B cell (primary cell): ENCODE data around the gene FHIT. TPM values are rescaled to one million over a fixed set of nuclear protein-coding genes. Genes with fewer than 3 reads are reported as not detected.

Experiments
- ATAC-seq: fragments of 200-7000 bp; cut with Tn5 transposase; one replicate; pipeline ENCODE4 v1.10.0; 2021; ENCODE audit warnings: low read depth, mild to moderate bottlenecking, moderate number of reproducible peaks, moderate library complexity
- CTCF ChIA-PET: fragments of 350-600 bp; sonication (Branson Sonifier 250); formaldehyde crosslinking; loops from one replicate; lab custom pipeline; 2021; ENCODE audit warnings: antibody characterized with exemption, inconsistent platforms; lab: Charles Lee
- POLR2A ChIA-PET: fragments of 350-600 bp; sonication (Branson Sonifier 250); formaldehyde crosslinking; loops from one replicate; lab custom pipeline; 2021; ENCODE audit warnings: antibody characterized with exemption; lab: Charles Lee
- DNase-seq: peaks from one replicate; pipeline ENCODE4 v3.0.0; 2013
- H2AFZ ChIP-seq: 2 replicates; pipeline ENCODE4 v1.6.1; 2012; ENCODE audit warnings: mild to moderate bottlenecking, low read depth, low read length; ENCODE audit not compliant: insufficient read depth, poor library complexity, severe bottlenecking
- H3K27ac ChIP-seq, 2 donors: 1 replicate in 1 of 2; 2 replicates in 1 of 2; pipeline ENCODE4 v1.5.1; 2012 to 2013; ENCODE audit warnings: low read length in 2 of 2, mild to moderate bottlenecking in 2 of 2, moderate library complexity in 1 of 2
- H3K27me3 ChIP-seq, 4 experiments: fragments of 200-600 bp in 1 of 4; sonication (generic) in 1 of 4; replicated peaks in 1 of 4; 1 replicate in 2 of 4; 2 replicates in 2 of 4; pipeline versions ENCODE4 v1.6.1 to v1.7.0; 2013 to 2016; ENCODE audit warnings: low read length in 3 of 4, mild to moderate bottlenecking in 2 of 4, mixed read lengths in 1 of 4, moderate library complexity in 1 of 4; ENCODE audit not compliant: insufficient read depth in 4 of 4, control insufficient read depth in 3 of 4; ENCODE audit errors: control extremely low read depth in 1 of 4
- H3K36me3 ChIP-seq, 2 experiments: replicated peaks in 1 of 2; 1 replicate in 1 of 2; 2 replicates in 1 of 2; pipeline versions ENCODE4 v1.6.1 to v1.7.1; 2013; ENCODE audit warnings: low read length in 1 of 2; ENCODE audit not compliant: insufficient read depth in 2 of 2, control insufficient read depth in 1 of 2; ENCODE audit errors: control extremely low read depth in 1 of 2, extremely low read depth in 1 of 2
- H3K4me1 ChIP-seq, 2 donors: fragments of 200-600 bp in 1 of 2; sonication (generic) in 1 of 2; 1 replicate in 1 of 2; 2 replicates in 1 of 2; pipeline versions ENCODE4 v1.5.1 to v1.6.1; 2013 to 2017; ENCODE audit warnings: low read length in 2 of 2; ENCODE audit not compliant: control insufficient read depth in 2 of 2, insufficient read depth in 2 of 2
- H3K4me2 ChIP-seq: replicated peaks from 2 replicates; pipeline ENCODE3; 2012; ENCODE audit warnings: mild to moderate bottlenecking, low read depth, low read length; ENCODE audit not compliant: poor library complexity, severe bottlenecking
- H3K4me3 ChIP-seq, 5 experiments: fragments of 200-600 bp in 1 of 5; sonication (generic) in 1 of 5; 1 replicate in 3 of 5; 2 replicates in 2 of 5; pipeline versions ENCODE4 v1.5.1 to v1.7.0; 2011 to 2016; ENCODE audit warnings: low read length in 4 of 5, mild to moderate bottlenecking in 4 of 5, low read depth in 2 of 5, control low read depth in 1 of 5, moderate library complexity in 1 of 5; ENCODE audit not compliant: insufficient read depth in 1 of 5; ENCODE audit errors: control extremely low read depth in 1 of 5, extremely low read depth in 1 of 5
- H3K79me2 ChIP-seq: fragments of 200-600 bp; sonication (generic); one replicate; pipeline ENCODE4 v1.6.0; 2016; ENCODE audit warnings: low read length; ENCODE audit not compliant: control insufficient read depth, insufficient read depth
- H3K9ac ChIP-seq: fragments of 200-600 bp; sonication (generic); 2 replicates; pipeline ENCODE4 v1.6.1; 2017; ENCODE audit warnings: mild to moderate bottlenecking, low read length, moderate library complexity
- H3K9me3 ChIP-seq, 3 donors: one replicate each; pipeline versions ENCODE4 v1.6.1 to v1.7.1; 2013; ENCODE audit warnings: low read length in 2 of 3; ENCODE audit not compliant: control insufficient read depth in 2 of 3, insufficient read depth in 1 of 3; ENCODE audit errors: control extremely low read depth in 1 of 3
- H4K20me1 ChIP-seq: 2 replicates; pipeline ENCODE4 v1.6.0; 2012; ENCODE audit warnings: mild to moderate bottlenecking, low read length; ENCODE audit not compliant: insufficient read depth, control insufficient read depth, poor library complexity, severe bottlenecking
- H3K27ac Mint-ChIP-seq: one replicate; pipeline ENCODE4 v1.8.0; 2021; ENCODE audit warnings: mixed read lengths
- H3K27me3 Mint-ChIP-seq: one replicate; pipeline ENCODE4 v1.8.0; 2021; ENCODE audit warnings: mixed read lengths
- H3K4me1 Mint-ChIP-seq: one replicate; pipeline ENCODE4 v1.8.0; 2021; ENCODE audit warnings: mixed read lengths
- H3K4me3 Mint-ChIP-seq: one replicate; pipeline ENCODE4 v1.8.0; 2021; ENCODE audit warnings: mixed read lengths
- H3K9me3 Mint-ChIP-seq: one replicate; pipeline ENCODE4 v1.8.0; 2022; ENCODE audit warnings: mixed read lengths; ENCODE audit not compliant: insufficient read depth
- EZH2 ChIP-seq: IDR thresholded peaks from 2 replicates; pipeline ENCODE4 v1.6.1; 2012; ENCODE audit warnings: borderline replicate concordance, low read depth, mild to moderate bottlenecking, moderate library complexity, low read length; ENCODE audit not compliant: insufficient read depth, poor library complexity, severe bottlenecking
- WGBS: methylation state at CpG from one replicate; pipeline ENCODE4 v1.1.5; 2013; ENCODE audit warnings: missing lambda C conversion rate; ENCODE audit not compliant: insufficient coverage; 5-methylcytosine and 5-hydroxymethylcytosine counted together
- intact Hi-C: fragments of 100-400 bp; cut with micrococcal nuclease; formaldehyde crosslinking; loops from one replicate; pipeline ENCODE4 v1.10.0; 2022
- polyA plus RNA-seq: library from polyadenylated mRNA; depleted of rRNA; stranded (reverse); fragments of >200 nt; gene quantifications from 2 replicates; pipeline ENCODE4 v1.2.3, GENCODE V29; 2012
- total RNA-seq, 2 donors: library from RNA; stranded (reverse); fragments of 120-200 nt in 1 of 2; gene quantifications; 1 replicate in 1 of 2; 2 replicates in 1 of 2; pipeline versions ENCODE4 v1.2.3 to v1.2.4, GENCODE V29; 2013 to 2022
- TF ChIP-seq, protein P1 (sequence below): fragments of 200-600 bp; IDR thresholded peaks from one replicate; pipeline ENCODE4 v1.8.0; 2022; ENCODE audit warnings: antibody characterized with exemption, mild to moderate bottlenecking

Gene FHIT
- total and polyA plus RNA-seq, 2 donors (not counting 1 experiment from before 2014, with no cell fraction given): 1.7 to 7.8 TPM

DNA sequence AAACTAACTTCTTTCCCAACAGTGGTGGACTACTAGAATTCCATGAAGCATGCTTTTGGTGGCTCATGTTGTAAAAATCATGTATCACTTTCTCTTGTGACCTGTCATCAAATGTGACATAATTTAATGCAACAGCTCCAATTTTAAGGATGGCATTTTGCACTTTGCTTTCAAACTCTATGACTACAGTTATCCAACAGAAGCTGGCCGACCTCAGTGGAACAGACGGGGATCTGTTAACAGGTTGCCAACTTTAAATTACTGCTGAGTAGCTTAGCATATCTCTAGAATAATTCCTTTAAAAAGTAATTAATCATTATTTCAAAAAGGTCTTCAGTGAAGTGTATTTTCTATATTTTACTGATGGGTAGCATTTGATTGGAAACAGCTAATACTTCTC, 907.4 kb downstream of the FHIT start:
- Histone ChIP-seq H3K4me1 (no peaks in the 10 kb centered on the region), H3K27me3 (no peaks in the 10 kb centered on the region), H3K4me2 (no peak overlapping the region), H3K4me3 (no peak overlapping the region), H4K20me1 (no peaks in the 10 kb centered on the region), H3K27ac (no peak overlapping the region), H3K36me3 (no peaks in the 10 kb centered on the region), H3K79me2 (no peaks in the 10 kb centered on the region), H3K9ac (no peak overlapping the region), H2AFZ (no peak overlapping the region), H3K9me3 (no peaks in the 10 kb centered on the region)
- ChIA-PET CTCF (no interaction called here), POLR2A (no interaction called here)
- ATAC-seq: no peak
- Mint-ChIP-seq H3K27me3 (no peaks in the 10 kb centered on the region), H3K4me1 (no peaks in the 10 kb centered on the region), H3K9me3 (no peaks in the 10 kb centered on the region), H3K4me3 (no peak overlapping the region), H3K27ac (no peak overlapping the region)
- intact Hi-C loops: no loop called here
- no CpG with 5 or more reads among the region's 2 CpGs for WGBS
- TF ChIP-seq, protein P1, sequence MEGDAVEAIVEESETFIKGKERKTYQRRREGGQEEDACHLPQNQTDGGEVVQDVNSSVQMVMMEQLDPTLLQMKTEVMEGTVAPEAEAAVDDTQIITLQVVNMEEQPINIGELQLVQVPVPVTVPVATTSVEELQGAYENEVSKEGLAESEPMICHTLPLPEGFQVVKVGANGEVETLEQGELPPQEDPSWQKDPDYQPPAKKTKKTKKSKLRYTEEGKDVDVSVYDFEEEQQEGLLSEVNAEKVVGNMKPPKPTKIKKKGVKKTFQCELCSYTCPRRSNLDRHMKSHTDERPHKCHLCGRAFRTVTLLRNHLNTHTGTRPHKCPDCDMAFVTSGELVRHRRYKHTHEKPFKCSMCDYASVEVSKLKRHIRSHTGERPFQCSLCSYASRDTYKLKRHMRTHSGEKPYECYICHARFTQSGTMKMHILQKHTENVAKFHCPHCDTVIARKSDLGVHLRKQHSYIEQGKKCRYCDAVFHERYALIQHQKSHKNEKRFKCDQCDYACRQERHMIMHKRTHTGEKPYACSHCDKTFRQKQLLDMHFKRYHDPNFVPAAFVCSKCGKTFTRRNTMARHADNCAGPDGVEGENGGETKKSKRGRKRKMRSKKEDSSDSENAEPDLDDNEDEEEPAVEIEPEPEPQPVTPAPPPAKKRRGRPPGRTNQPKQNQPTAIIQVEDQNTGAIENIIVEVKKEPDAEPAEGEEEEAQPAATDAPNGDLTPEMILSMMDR: no peak
- no peak for TF ChIP-seq EZH2
- no peak for DNase-seq

DNA sequence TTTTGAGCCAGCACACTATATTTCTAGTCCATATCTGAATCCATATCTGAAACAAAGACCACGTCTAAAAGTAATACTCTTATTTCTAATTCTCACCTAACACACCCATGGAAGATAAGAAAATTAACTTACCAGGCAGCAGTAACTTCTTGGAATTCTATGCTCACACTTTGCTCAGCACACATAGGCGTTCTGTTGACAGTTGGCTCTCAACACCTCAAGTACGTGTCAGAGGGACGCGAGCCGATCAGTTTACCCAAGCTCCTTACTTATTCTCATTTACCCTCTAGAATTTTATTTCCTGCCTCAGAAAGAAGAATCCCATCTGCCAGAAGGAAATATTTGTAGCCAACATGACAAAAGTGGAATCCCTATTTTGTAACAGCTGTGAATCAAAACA, 911.9 kb downstream of the FHIT start:
- H3K36me3 ChIP-seq: no peaks in the 10 kb centered on the region
- H3K27me3 ChIP-seq: no peaks in the 10 kb centered on the region
- no peak overlapping the region for H3K4me2 ChIP-seq
- CTCF ChIA-PET: no interaction called here
- H3K27me3 Mint-ChIP-seq: no peaks in the 10 kb centered on the region
- H3K4me3 ChIP-seq: no peak overlapping the region
- no peak for TF ChIP-seq EZH2
- TF ChIP-seq, protein P1: no peak
- H3K4me1 ChIP-seq: no peaks in the 10 kb centered on the region
- H3K9me3 ChIP-seq: no peaks in the 10 kb centered on the region
- no peak overlapping the region for H3K9ac ChIP-seq
- 94% methylated on average over 6 of the region's 6 CpGs for WGBS
- intact Hi-C loops: no loop called here
- no peak overlapping the region for H3K4me3 Mint-ChIP-seq
- H3K4me1 Mint-ChIP-seq: no peaks in the 10 kb centered on the region
- no peaks in the 10 kb centered on the region for H4K20me1 ChIP-seq
- ATAC-seq (no peak), DNase-seq (no peak)
- H3K27ac ChIP-seq: no peak overlapping the region
- H3K9me3 Mint-ChIP-seq: no peaks in the 10 kb centered on the region
- no peak overlapping the region for H3K27ac Mint-ChIP-seq
- H3K79me2 ChIP-seq: no peaks in the 10 kb centered on the region
- no peak overlapping the region for H2AFZ ChIP-seq
- POLR2A ChIA-PET: no interaction called here
